Astrocyte (in vitro differentiated cells and primary cell): ENCODE results near the gene RHOT1. TPM values are rescaled to one million over a fixed set of nuclear protein-coding genes. Genes with fewer than 3 reads are reported as not detected.

ENCODE experiments used
- DNase-seq: peaks from one replicate; pipeline ENCODE4 v3.0.0-alpha.2; 2010; ENCODE audit warnings: low read depth
- FAIRE-seq: peaks from 2 replicates; lab custom pipeline; 2011; peaks lifted over from hg19 to GRCh38; lab: Jason Lieb, UNC
- H2AFZ ChIP-seq: 2 replicates; pipeline ENCODE4 v1.6.0; 2012; ENCODE audit warnings: low read depth, low read length, inconsistent platforms
- H3K27ac ChIP-seq: 2 replicates; pipeline ENCODE4 v1.5.1; 2011; ENCODE audit warnings: low read depth, low read length, inconsistent platforms
- H3K27me3 ChIP-seq: 2 replicates; pipeline ENCODE4 v1.6.0; 2011; ENCODE audit warnings: low read length, inconsistent platforms; ENCODE audit not compliant: insufficient read depth
- H3K36me3 ChIP-seq: 2 replicates; pipeline ENCODE4 v1.5.1; 2011; ENCODE audit warnings: low read length, inconsistent platforms; ENCODE audit not compliant: insufficient read depth
- H3K4me1 ChIP-seq: 2 replicates; pipeline ENCODE4 v1.5.1; 2011; ENCODE audit warnings: low read length, inconsistent platforms; ENCODE audit not compliant: insufficient read depth
- H3K4me2 ChIP-seq: 2 replicates; pipeline ENCODE4 v1.6.0; 2012; ENCODE audit warnings: low read length, inconsistent platforms
- H3K4me3 ChIP-seq: 2 replicates; pipeline ENCODE4 v1.5.1; 2011; ENCODE audit warnings: low read depth, mild to moderate bottlenecking, low read length, inconsistent platforms; ENCODE audit not compliant: insufficient read depth
- H3K79me2 ChIP-seq: 2 replicates; pipeline ENCODE4 v1.6.0; 2012; ENCODE audit warnings: mild to moderate bottlenecking, low read length, inconsistent platforms; ENCODE audit not compliant: insufficient read depth
- H3K9ac ChIP-seq: 2 replicates; pipeline ENCODE4 v1.6.0; 2012; ENCODE audit warnings: mild to moderate bottlenecking, low read length, inconsistent platforms
- H3K9me3 ChIP-seq: 2 replicates; pipeline ENCODE4 v1.5.1; 2012; ENCODE audit warnings: low read depth, mild to moderate bottlenecking, low read length, inconsistent platforms; ENCODE audit not compliant: insufficient read depth
- H4K20me1 ChIP-seq: 2 replicates; pipeline ENCODE4 v1.6.0; 2012; ENCODE audit warnings: low read length, inconsistent platforms; ENCODE audit not compliant: insufficient read depth
- H3K27ac Mint-ChIP-seq: one replicate; pipeline ENCODE4 v1.8.0; 2021; ENCODE audit warnings: mild to moderate bottlenecking, mixed read lengths; ENCODE audit not compliant: unreplicated experiment
- H3K27me3 Mint-ChIP-seq: one replicate; pipeline ENCODE4 v1.8.0; 2021; ENCODE audit warnings: low read depth, mixed read lengths; ENCODE audit not compliant: unreplicated experiment
- H3K36me3 Mint-ChIP-seq: one replicate; pipeline ENCODE4 v1.8.0; 2021; ENCODE audit warnings: low read depth, mixed read lengths; ENCODE audit not compliant: unreplicated experiment
- H3K4me1 Mint-ChIP-seq: one replicate; pipeline ENCODE4 v1.8.0; 2021; ENCODE audit warnings: low read depth, mixed read lengths; ENCODE audit not compliant: unreplicated experiment
- H3K4me3 Mint-ChIP-seq: one replicate; pipeline ENCODE4 v1.8.0; 2021; ENCODE audit warnings: mild to moderate bottlenecking, moderate library complexity, mixed read lengths; ENCODE audit not compliant: unreplicated experiment
- H3K9me3 Mint-ChIP-seq: one replicate; pipeline ENCODE4 v1.8.0; 2021; ENCODE audit warnings: mild to moderate bottlenecking, mixed read lengths; ENCODE audit not compliant: unreplicated experiment
- CTCF ChIP-seq: IDR thresholded peaks from 2 replicates; pipeline ENCODE4 v1.5.1; 2011; ENCODE audit warnings: low read depth, mild to moderate bottlenecking, inconsistent platforms, low read length, moderate library complexity; ENCODE audit not compliant: insufficient read depth
- EZH2 ChIP-seq: IDR thresholded peaks from 2 replicates; pipeline ENCODE4 v1.6.1; 2012; ENCODE audit warnings: mild to moderate bottlenecking, low read length, inconsistent platforms; ENCODE audit not compliant: insufficient read depth
- total RNA-seq: library from RNA; stranded (reverse); gene quantifications from 2 replicates; pipeline ENCODE4 v1.2.1, GENCODE V29; 2021

The RHOT1 gene
- total RNA-seq, 1 donor from 2014 or later = 20.9 TPM

- peaks cover 2% of the 10 kb centered on the region for H3K27me3 ChIP-seq
- TF ChIP-seq EZH2 = no peak
- TF ChIP-seq CTCF = no peak
- no peak overlapping the region for H3K27ac ChIP-seq
- peak overlapping the region; percentile 66 for H3K4me2 ChIP-seq
- H3K27me3 Mint-ChIP-seq = no peaks in the 10 kb centered on the region
- no peak overlapping the region for H3K9ac ChIP-seq
- no peaks in the 10 kb centered on the region for H4K20me1 ChIP-seq
- no peak overlapping the region for H3K4me3 Mint-ChIP-seq
- FAIRE-seq (no peak), DNase-seq (no peak)
- H3K4me3 ChIP-seq = no peak overlapping the region
- no peaks in the 10 kb centered on the region for H3K9me3 ChIP-seq
- H3K9me3 Mint-ChIP-seq = no peaks in the 10 kb centered on the region
- no peak overlapping the region for H3K27ac Mint-ChIP-seq
- no peaks in the 10 kb centered on the region for H3K36me3 Mint-ChIP-seq
- H3K4me1 Mint-ChIP-seq = no peaks in the 10 kb centered on the region
- H2AFZ ChIP-seq = no peak overlapping the region
- no peaks in the 10 kb centered on the region for H3K79me2 ChIP-seq
- no peaks in the 10 kb centered on the region for H3K36me3 ChIP-seq
- H3K4me1 ChIP-seq = peaks cover 10% of the 10 kb centered on the region
Observed at GRCh38 chr17:32110596-32110995, 31.7 kb upstream of the RHOT1 start.

GRCh38 chr17:32111141-32111771 lies 31.0 kb upstream of the RHOT1 start:
- no peaks in the 10 kb centered on the region for H3K36me3 Mint-ChIP-seq
- H3K27me3 Mint-ChIP-seq = no peaks in the 10 kb centered on the region
- H3K79me2 ChIP-seq = no peaks in the 10 kb centered on the region
- H3K36me3 ChIP-seq = no peaks in the 10 kb centered on the region
- no peak overlapping the region for H3K27ac ChIP-seq
- no peak for FAIRE-seq
- peaks cover 2% of the 10 kb centered on the region for H3K9me3 Mint-ChIP-seq
- H3K9me3 ChIP-seq = no peaks in the 10 kb centered on the region
- peaks cover 2% of the 10 kb centered on the region for H3K27me3 ChIP-seq
- peak overlapping the region; percentile 8 for H2AFZ ChIP-seq
- no peak overlapping the region for H3K27ac Mint-ChIP-seq
- H3K4me1 ChIP-seq = peaks cover 10% of the 10 kb centered on the region
- H3K9ac ChIP-seq = no peak overlapping the region
- peak; percentile 27 for TF ChIP-seq CTCF
- no peak for TF ChIP-seq EZH2
- H3K4me2 ChIP-seq = peak overlapping the region; percentile 66
- H3K4me1 Mint-ChIP-seq = no peaks in the 10 kb centered on the region
- DNase-seq = peak; percentile 40
- H3K4me3 ChIP-seq = no peak overlapping the region
- no peak overlapping the region for H3K4me3 Mint-ChIP-seq
- no peaks in the 10 kb centered on the region for H4K20me1 ChIP-seq

- FAIRE-seq (no peak), DNase-seq (no peak)
- Mint-ChIP-seq H3K36me3 (no peaks in the 10 kb centered on the region), H3K9me3 (peaks cover 2% of the 10 kb centered on the region), H3K4me3 (no peak overlapping the region), H3K27ac (no peak overlapping the region), H3K4me1 (no peaks in the 10 kb centered on the region), H3K27me3 (peaks cover 3% of the 10 kb centered on the region)
- H3K9ac ChIP-seq = no peak overlapping the region
- H3K27ac ChIP-seq = no peak overlapping the region
- no peaks in the 10 kb centered on the region for H4K20me1 ChIP-seq
- H3K4me1 ChIP-seq = peaks cover 10% of the 10 kb centered on the region
- peaks cover 9% of the 10 kb centered on the region for H3K27me3 ChIP-seq
- no peaks in the 10 kb centered on the region for H3K79me2 ChIP-seq
- TF ChIP-seq CTCF = no peak
- TF ChIP-seq EZH2 = no peak
- no peaks in the 10 kb centered on the region for H3K9me3 ChIP-seq
- H3K4me2 ChIP-seq = no peak overlapping the region
- no peak overlapping the region for H3K4me3 ChIP-seq
- H2AFZ ChIP-seq = no peak overlapping the region
- no peaks in the 10 kb centered on the region for H3K36me3 ChIP-seq
Observed at GRCh38 chr17:32112416-32112815, 29.9 kb upstream of the RHOT1 start.
